Stimulated activated CD4-positive, alpha-beta T cell treated with anti-CD3 and anti-CD28 coated beads, Interleukin-12 subunit alpha, Interleukin-12 subunit beta, amount 100 ng/mL, for 48 hours (primary cell): Measurements from ENCODE around the gene KCNK1.
"Not testable (repeated sequence)": the region's sequence is repeated elsewhere in the genome, so short reads cannot be mapped to it uniquely, and the experiment has no call there.

Experiments
- DNase-seq, 3 donors: peaks; one replicate each; pipeline ENCODE4 v3.0.0-alpha.2; 2020; ENCODE audit warnings: low read depth in 2 of 3, low spot score in 1 of 3

Gene KCNK1

DNA sequence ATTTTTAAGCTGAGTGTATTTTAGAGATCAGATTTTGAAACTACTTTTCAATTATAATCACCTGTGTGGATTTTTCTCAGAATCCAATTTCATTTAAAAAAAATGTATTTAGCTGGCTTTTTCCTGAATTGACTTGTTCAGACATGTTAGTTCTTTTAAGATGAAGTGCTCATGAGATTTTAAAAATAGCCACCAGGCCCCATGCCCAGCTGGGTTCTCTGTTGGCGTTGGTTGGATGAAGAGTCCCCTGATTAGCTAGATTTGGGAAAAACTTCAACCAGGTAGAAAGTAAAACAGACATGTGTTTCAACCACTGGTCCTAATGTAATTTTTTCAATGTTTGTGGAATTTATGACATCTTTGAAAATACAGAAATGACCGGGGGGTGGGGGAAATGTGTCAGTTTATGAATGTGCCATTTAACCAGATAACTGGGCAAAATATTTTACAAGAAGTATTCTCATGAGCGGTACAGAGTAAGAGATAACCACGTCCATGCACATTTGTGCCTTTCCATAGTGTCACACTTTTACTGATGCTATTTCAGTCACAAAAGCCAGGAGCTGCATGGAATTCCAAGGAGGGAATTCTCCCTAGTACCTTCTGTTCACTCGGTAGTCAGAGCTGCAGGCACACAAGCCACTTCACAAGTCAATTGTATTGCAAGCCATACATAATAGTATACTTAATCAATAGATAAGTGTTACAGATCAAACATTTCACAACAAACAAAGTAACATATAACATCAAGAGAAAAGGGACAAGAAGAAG, 51.1 kb downstream of the KCNK1 start:
- DNase-seq: no peak

DNA sequence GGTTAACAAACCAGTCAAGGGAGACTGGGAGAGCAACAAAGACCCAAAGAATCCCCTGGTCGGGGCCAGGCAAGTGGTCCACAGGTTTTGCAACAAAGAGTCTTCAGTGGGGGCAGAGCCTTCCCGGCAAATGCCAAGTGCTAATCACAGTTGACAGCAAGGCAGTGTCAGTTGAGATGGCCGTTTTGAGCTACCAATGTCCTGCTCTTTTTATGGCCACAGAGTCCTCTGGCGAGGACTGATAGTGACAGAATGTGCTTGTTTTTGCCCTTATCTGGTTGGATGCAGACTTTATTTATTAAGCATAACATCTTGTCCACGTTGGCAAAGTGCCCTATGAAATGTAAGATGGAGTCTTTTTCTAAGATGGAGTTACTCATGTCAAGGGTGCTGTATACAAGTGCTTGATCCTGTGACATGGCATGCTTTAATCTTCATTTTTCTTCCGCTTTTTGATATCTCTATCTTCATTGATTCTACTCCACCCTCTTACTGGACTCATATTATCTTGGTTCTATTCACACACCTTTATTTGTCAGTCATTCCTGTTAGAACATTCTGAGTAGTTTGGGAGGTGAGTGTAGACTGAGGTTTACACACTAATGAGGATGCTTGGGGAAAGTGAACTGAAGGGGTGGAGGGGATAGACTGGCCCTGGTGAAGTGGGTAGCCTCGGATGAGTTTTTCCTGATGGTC, 51.8 kb downstream of the KCNK1 start:
- no peak for DNase-seq

DNA sequence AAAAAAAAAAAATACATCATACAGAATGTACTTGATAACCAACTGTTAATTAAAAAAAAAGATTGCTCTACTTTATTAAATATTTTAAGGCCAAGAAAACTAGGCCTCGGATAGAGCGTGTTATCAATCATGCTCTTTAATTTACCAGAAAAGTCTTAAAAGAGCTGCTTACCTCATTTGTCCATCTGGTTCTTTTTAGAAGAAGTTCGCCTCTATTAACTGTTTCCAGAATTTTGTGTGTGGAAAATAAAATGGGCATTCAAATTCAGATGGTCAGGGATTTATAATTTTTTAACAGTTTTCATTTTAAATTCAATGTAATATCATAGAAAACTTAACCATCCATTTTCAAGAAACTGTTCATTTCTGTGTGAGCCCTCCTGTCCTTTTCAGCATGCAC, 53.8 kb downstream of the KCNK1 start:
- no peak for DNase-seq

DNA sequence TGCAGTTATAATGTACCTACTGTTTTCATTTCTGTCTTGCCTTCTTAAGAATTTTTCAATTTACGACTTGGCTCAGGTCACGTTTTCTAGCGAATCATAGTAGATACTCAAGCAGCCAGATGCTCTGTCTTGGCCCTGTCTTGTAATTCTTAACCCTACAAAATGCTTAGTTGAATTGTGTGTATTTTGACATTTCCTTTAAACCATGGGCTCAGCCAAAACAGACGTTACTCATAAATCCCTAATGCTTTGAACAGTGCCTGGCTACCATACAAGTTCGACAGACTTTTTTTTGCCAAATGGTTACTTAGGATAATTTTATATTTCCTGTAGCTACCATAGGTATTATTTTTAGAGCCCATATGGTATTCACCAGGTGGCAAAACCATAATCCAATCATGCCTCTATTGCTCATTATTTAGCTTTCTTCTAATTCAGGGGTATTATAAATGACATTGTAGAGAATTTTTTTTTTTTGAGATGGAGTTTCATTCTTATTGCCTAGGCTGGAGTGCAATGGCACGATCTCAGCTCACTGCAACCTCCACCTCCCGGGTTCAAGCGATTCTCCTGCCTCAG, 54.3 kb downstream of the KCNK1 start:
- no peak for DNase-seq

DNA sequence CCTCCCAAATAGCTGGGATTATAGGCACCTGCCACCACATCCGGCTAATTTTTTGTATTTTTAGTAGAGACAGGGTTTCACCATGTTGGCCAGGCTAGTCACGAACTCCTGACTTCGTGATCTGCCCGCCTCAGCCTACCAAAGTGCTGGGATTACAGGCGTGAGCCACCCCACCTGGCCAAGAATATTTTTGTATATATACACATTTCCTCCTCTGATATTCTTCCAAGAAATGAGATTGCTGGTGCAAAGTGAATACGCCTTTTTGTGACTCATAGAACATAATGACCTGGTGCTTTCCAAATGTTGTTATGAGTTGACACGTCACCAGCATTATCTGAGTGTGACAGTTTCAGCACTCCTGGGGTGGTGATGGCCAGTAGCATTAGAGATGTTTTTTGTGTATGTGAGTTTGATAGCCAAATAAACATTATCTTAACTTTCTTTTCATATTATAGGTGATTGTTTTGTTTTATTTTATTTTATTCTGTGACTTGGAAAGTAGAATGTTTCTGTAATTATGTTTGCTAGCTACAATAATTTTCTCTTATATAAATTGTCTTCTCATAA, 54.9 kb downstream of the KCNK1 start:
- no peak for DNase-seq

DNA sequence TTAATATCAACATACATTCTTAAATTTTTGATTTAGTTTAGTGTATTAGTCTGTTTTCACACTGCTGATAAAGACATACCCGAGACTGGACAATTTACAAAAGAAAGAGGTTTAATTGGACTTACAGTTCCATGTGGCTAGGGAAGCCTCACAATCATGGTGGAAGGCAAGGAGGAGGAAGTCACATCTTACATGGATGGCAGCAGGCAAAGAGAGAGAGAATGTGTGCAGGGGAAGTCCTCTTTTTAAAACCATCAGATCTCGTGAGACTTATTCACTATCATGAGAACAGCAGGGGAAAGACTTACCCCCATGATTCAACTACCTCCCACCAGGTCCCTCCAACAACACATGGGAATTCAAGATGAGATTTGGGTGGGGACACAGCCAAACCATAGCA, 56.5 kb downstream of the KCNK1 start:
- DNase-seq: not testable (repeated sequence)

DNA sequence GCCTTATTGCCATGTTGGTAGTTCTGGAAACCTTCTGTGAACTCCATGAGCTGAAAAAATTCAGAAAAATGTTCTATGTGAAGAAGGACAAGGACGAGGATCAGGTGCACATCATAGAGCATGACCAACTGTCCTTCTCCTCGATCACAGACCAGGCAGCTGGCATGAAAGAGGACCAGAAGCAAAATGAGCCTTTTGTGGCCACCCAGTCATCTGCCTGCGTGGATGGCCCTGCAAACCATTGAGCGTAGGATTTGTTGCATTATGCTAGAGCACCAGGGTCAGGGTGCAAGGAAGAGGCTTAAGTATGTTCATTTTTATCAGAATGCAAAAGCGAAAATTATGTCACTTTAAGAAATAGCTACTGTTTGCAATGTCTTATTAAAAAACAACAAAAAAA, 57.4 kb downstream of the KCNK1 start:
- no peak for DNase-seq

DNA sequence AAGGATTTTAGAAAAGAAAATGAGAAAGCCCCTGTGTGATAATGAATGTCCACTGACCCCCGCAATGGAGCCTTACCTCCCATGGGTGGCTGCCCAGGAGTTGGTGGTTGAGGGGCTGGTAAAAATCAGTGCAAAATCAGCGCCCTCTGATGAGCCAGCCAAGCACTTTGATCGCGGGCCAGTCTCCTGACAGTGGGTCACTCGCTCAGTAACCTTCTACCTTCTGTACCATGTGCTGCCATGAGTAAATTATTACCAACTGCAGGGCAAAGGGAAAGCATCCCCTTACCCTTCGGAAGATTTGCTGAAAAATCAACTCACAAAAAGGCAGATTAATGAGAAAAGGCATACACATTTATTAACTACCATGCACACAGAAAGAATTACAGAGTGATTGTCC, 58.8 kb downstream of the KCNK1 start:
- no peak for DNase-seq

DNA sequence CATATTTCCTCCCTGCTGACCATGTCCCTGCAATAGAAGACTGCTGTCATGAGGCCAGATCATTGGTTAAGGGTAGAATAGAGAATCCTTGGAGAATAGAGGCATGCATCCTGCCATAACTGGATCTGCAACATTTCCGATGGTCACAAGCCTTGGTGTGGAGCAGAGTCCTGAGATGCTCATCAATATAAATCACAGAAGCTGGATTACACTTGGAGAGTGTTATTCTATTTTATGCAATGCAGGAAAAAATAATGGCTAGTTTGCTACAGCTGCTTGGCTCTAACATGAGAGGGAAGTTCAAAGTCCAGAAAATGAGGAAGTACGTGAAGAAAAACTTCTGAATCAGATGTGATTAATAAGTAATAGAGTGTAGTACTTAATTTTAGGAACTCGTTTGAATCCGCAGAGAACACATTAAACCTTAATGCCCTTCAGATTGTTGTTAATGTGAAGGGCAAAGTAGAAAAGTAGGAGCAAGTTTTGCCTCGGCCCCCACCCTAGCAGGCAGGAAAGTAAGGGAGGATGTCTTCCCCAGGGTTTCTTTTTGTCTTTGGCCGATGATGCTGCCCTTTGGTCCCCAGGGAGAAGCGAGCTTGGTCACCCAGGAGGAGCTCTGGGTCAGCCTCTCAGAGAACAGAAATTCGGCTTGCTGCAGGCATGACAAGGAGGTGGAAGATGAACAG, 59.5 kb downstream of the KCNK1 start:
- DNase-seq: no peak

DNA sequence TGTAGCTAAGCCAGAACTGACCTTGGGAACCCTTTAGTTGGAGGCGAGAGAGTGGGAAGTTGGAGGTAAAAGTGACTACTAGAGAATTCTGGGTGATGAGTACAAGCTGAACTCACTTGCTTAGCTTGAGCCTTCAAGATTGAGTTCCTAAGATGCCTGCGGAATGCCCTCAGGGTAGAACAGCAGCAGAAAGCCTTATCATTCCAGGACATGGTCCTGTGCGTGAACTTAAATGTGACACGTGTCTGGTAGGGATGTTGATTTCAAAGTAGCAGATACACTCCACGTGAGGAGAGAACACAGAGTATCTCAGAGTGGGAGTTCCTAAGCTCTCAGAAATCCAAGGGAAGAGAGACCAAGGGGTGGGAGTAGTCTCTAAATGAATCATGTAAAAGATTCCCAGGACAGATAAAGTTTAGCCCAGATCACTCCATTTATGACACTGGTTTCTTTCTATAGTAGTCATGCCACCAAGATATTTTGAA, 60.1 kb downstream of the KCNK1 start:
- no peak for DNase-seq

DNA sequence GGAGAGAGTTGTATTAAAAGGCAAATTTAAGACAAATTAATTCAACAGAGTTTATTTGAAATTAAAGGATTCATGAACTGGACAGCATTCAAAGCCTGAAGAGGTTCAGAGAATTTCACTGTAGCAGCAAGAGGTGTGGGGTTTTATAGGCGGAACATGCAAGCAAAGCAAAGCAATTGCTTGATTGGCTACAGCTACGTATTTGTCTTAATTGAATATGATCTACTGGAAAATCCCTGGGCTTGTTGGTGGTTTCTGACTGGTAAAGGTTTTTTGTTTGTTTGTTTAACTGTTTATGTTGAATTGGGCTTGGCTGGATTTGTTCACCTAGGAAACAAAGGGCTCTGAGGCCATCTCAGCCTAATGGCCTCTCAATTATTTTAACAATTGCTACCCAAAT, 61.5 kb downstream of the KCNK1 start:
- DNase-seq: no peak

DNA sequence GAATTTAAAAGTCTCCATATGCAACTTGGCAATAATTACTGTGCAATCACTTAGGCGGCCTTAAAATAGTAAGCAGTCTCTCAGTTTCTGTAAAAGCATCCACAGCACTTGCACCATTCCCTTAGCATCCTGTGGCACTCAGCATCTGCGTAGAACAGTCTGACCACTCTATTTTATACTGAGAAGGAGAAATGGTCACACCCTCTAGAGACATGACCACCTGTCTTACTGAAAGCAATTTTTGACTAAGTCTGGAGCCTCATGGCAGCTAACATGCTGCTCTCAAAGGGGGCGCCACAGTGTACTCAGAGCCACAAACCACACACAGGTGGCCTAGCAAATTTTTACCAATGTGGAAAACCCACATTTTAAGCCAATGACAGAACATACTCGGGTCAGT, 62.0 kb downstream of the KCNK1 start:
- no peak for DNase-seq

DNA sequence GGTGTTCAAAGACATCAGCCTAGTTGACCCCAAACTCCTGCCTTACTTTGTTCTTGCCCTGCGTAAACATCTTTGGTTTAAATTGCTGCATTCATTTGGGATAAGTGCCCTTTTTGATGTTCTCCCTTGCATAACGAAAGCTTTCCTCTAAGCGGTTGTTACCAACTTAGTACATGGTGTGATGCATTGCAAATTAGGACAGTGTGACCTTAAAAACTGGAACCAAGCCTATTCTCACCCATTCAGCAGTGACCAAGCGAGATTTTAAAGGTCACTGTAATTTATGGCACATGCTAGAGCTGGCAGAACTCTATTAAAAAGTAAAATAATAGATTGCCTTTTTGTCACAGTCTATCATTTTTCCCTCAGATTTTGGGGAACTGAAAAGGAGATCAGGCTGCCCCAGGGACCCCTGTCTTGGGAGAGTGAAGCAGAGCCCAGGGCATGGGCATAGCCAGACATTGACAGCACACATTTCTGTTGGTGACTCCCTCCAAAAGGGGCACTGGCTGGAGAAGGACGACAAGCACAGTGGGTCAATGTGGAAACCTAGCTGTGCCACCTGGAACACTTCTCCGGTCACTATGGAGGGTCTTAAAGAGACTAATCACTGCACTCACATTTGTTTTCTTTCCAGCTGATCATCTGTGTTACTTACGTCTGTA, 63.9 kb downstream of the KCNK1 start:
- no peak for DNase-seq

DNA sequence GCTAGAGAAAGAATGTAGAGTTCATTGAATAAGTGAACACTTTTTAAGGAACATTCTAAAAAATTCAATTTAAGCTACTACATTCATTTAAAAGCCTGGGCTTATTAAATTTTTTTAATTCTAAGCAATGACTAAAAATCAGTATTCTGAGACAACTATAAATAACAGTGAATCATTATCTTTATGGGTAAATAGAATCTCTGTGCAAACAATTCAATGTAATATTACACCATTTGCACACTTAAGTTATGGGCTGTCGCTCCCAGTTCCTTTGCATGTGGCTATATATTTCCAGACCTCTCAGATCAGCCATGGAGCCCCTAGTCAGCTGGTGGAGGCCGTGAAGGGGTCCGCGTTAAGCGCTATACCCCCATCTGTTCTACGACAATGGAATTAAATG, 65.1 kb downstream of the KCNK1 start:
- DNase-seq: no peak

DNA sequence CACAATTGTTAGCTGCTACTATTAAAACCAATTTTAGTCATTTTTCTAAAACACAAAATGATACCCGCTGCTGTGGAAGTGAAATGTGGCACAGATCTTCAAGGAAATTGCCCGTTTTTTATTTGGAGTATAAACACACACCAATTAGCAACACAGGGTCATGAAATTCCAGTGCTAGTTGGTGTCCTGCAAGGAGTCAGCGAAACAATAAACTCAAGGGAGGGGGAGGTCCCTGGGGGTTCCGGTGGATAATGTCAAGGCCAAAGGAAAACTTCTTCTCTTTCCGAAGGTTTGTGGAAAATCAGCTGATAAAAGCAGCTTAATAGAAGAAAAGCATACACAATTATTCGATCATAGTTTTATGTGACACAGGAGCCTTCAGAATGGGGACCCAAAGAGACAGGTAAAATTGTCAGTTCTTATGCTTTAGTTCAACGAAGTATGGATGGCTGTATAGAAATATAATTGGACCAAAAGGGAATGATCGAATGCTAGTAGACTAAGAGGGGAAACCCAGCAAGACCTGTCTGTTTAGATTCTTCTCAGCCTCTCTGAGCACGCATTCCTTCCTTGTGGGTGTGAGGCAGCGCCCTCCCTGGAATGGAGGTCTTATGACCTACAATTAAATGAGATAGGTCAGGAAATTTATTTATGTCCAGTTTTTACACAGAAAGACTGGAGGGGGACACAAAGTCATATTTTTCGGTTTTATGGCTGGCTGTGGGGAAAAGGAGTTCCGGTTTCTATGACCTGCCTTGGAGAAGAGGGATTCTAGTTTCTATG, 65.9 kb downstream of the KCNK1 start:
- no peak for DNase-seq

DNA sequence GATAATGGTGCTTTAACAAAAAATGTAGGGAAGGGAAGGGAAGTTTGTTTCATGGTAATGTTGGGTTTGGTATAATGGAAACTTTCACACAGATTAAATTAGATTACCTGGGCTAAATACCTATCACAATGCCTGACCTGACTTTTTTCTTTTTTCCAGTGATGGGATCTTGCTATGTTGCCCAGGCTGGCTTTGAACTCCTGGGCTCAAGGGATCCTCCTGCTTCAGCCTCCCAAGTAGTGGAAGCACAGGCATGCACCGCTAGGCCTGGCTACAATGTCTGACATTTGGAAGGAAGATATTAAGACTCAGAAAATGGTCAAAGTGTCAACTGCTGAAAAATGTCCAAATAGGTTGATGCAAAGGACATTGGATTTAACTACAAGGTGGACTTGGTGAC, 67.4 kb downstream of the KCNK1 start:
- DNase-seq: no peak

DNA sequence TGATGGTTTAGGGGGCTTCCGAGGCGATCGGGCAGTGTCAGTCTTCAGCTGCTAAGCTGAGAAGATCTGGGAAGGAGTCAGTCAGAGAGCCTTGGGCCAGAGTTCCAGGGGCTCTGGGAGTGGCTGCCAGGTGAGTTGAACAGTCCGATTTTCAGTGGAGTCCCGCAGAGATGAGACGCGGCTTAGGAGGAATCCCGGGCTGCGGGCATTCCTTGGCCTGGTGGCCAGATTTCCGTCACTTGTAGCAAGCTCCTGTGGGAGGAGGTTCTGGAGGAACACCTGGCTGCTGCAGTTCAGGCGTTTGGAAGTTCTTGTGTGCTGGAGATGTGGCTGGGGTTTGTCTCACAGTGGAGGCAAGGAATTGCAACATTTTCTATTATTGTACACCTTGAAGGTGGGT, 72.7 kb downstream of the KCNK1 start:
- not testable (repeated sequence) for DNase-seq

DNA sequence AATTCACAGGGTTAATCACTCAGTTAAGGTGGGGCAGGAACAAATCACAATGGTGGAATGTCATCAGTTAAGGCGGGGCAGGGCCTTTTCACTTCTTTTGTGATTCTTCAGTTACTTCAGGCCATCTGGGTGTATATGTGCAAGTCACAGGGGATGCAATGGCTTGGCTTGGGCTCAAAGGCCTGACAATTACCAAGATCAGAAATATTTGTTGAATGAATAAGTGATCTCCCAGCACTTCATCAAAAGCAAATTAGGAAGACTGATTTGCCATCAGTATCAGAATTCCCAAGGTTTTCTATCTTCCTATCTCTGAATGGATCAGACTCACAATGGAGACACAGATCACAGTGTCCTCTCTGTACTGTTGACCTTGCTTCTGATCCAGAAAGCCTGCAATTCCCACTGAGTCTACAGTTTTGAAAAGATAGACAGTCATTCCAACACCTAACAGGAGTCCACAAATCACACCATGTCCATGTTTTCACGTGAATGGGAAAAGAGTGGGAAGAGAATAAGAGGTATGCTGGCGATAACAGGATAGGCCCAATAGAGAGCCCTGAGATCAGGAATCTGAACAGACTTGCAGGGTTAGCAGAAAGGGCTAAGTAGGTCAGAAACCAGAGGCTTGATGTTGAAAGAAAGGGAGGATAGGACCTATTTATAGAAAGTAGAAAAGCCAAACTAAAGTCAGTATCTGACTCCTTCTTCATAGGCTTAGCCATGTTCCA, 75.3 kb downstream of the KCNK1 start:
- no peak for DNase-seq

DNA sequence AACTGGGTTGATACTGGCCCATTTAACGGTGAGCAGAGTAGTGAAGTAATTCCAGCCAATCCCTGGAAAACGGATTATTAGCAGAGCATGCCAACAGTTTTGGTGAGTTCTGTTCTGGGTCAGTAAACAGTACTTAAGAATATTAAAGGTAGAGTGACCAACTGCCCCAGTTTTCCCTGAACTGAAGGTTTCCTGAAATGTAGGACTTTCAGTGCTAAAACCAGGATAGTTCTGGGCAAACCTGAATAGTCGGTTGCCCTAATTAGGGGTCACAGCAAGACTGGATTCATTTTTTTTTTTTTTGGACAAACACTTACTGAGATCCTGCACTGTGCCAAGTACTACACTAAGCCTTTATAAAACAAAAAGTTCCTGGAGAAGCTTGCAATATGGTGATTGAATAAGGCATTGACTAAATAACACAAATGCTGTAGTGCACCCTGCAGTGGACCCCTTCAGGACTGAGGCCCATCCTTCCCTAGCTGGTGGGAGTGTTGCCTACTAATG, 75.9 kb downstream of the KCNK1 start:
- DNase-seq: no peak
